ENCODE data around the gene TMEM165.

GRCh38 chr4:55431710-55432336 lies 36.1 kb downstream of the TMEM165 start:
- TF ChIP-seq CTCF (optimal IDR thresholded peaks at IDR 0.05 in 1 of 3, IDR thresholded peaks at IDR 0.05 in 1 of 3, conservative IDR thresholded peaks at IDR 0.05 in 1 of 3; ENCODE audit: extremely low read depth in 1 of 3, insufficient read depth in 2 of 3, low read length in 3 of 3) (no peak), EZH2 (IDR thresholded peaks at IDR 0.05; ENCODE audit: low read length) (no peak)

Measured in keratinocyte (primary cell).